GM18909 (cell line): ENCODE results near the gene APOC1.

ENCODE experiments used
- ATAC-seq: cut with Tn5 transposase; IDR thresholded peaks from one replicate; pipeline ENCODE4 v1.9.1; 2021; ENCODE audit warnings: mild to moderate bottlenecking; ENCODE audit not compliant: unreplicated experiment, poor library complexity

APOC1 gene

DNA sequence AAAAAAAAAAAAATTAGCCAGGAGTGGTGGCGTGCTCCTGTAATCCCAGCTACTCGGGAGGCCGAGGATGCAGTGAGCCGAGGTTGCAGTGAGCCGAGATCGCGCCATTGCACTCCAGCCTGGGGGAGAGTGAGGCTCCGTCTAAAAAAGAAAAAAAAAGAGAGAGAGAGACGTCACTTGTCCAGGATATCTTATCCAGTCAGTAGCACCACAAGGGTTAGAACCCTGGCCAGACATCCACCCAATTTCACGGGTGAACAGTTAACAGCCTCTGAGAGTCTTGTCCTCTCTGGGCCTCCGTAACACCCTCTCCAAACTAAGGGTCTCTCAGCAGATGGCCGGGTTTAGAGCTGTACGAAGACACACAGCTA lies 39.9 kb downstream of the APOC1 start:
- ATAC-seq, result peak; percentile 2

- ATAC-seq, result peak; percentile 82
These were observed 40.5 kb downstream of the APOC1 start, which contains the start of gene CLPTM1 for GRCh38 chr19:44954649-44955504. TSS of gene CLPTM1 (plus strand) at chr19:44955380. CDS start at chr19:44955396, 16 bp downstream.

DNA sequence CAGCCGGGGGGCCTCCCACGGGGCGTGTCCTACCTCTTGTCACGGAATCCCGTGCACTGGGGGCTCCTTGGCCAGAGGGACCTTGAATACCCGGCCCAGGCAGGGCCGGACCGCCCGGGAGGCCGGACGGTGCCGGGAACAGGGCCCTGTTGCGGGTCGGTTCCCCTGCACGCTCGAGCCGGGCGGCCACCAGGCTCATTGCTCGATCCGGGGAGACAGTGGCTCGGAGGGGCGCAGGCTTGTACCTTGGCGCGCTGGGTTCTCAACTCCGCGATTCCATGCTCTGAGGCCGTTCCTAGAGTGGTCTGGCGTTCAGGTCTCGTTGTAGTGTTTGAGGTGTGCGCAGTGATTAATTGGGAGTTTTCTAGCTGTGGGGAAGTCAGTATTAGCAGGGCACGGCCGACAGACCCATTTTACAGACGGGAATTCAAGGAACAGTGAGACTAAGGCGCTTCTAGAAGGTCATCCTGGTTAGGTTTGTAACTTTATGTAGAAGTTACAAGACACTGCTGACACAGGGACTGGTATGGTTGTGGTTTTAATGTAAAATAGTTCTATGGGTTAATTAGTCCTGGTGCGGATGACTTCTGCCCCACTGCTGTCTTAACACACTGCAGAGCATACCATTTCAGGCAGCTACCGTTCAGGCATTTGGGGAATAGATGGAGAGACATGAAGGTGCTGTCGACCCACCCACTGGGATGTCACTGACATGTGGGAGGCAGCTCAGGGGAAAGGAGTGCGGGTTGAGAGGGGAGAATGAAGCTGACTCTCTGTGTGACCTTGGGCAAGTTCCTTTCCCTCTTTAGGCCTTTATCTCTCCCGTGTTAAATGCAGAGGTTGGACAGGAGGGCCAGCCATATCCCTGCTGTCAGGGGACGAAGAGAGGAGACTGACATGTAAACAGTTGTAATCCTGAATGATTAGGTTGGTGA lies 41.4 kb downstream of the APOC1 start:
- peak; percentile 26 for ATAC-seq

GRCh38 chr19:44957526-44957925 lies 43.1 kb downstream of the APOC1 start:
- ATAC-seq, result no peak

GRCh38 chr19:44958090-44958489 lies 43.7 kb downstream of the APOC1 start:
- ATAC-seq, result no peak

DNA sequence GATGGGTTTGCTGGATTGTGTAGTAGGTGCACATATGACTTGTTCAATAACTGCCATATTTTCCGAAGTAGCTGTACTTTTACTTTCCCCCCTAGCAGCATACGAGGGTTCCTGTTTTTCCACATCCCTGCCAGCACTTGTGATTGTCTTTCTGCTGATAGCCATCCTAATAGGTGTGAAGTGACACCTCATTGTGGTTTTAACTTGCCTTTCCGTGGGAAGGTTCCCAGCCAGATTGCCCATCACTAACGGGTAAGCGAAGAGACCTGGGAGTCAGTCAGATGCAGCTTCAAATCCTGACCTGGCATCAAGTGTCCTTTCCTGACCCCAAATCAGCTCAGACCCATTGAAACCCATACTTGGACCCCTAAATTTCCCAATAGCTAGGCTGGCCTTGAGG lies 45.3 kb downstream of the APOC1 start:
- ATAC-seq, result no peak

DNA sequence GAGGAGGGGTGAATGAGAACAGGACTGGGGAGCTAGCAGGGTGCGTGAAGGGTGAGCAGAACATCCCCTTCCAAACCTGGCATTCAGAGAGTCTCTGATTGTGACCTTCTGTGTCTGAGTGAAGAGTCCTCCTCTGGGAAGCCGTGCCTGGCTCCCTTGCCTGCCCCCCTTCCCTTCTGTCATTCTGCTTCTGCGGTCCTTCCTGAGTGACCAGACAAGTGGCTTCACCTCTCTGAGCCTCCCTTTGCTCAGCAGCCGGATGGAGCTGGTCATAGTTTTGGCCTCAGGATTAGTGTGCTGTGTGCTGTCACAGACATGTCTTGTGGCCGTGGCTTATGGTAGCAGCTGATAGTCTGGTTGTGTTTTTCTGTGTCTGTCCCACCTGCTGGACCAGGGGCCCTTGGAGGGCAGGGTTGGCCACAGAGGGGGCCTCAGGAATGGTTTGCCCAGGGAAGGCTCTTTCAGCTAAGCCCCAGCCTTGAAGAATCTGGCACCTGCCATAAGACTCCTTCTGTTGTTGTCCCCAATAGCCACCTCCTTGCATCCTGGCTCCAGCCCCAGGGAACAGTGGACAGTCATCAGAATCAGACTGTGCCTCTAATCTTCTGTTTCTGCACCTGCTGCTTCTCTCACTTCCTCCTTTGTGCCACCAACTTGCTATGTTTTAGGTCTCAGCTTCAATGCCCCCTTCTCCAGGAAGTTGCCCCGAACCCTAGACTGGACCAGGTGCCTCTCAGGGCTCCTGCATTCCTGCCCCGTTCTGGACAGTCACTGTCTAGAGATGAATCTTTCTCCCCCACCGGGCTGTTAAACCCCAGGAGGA lies 46.7 kb downstream of the APOC1 start:
- ATAC-seq, result no peak

DNA sequence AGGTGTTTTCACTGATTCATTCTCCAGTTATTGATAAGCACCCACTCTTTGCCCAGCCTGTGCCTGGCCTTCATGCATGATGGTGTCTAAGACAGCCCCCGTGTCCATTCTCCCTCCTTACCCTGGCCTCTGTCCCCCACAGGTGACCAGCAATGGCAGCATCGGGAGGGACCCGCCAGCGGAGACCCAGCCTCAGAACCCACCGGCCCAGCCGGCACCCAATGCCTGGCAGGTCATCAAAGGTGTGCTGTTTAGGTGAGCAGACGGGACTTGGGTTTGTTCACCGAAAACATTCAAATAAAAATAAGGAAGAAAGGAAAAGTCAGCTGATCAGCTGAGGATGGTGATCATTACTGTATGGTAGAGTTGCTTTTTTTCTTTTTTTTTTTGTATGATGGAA lies 47.4 kb downstream of the APOC1 start:
- no peak for ATAC-seq

DNA sequence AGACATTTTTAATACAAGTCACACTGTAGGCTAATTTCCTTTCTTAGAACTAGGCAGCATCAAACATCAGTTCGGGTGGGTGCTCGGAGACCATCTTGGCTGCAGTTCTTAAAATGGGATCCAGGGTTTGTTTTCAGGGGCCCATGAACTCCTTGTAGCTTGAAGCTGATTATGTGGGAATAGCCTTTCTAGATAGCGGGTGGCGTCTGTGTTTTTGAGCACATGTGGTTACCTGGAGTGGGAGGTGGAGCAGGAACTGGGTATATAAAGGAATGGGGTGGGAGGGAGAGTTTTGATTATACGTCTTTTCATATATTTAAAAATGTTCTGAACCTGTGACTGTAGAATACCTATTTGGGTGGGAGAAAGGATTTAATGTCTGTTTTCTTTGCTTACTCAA lies 53.7 kb downstream of the APOC1 start:
- no peak for ATAC-seq

DNA sequence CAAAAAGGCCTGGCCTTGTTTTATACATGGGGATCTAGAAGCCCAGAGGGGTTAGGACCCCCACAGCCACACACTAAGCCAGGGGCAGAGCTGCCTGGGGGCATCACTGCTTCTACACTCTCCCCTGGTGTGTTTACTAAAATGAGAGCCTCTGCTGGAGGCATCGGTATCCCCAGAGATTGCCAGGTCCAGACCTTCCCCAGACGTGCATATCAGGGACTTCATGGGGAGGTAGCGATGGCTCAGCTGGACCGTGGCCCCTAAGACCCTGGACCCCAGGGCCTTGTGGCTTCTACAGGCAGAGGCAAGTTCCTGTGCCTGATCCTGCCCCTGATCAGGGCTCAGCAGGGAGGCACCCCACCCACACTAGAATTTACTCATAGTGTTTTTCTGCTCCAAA lies 54.3 kb downstream of the APOC1 start:
- ATAC-seq, result no peak
